ENCODE measurements around the gene ALDH3B1. TPM values are rescaled to one million over a fixed set of nuclear protein-coding genes. Genes with fewer than 3 reads are reported as not detected.
A peak's percentile ranks its signal among the peaks of the same experiment; 100 is the strongest.

Gene ALDH3B1
- total and polyA plus RNA-seq, 2 of the 4 experiments (the other 2 are of a cell fraction): 11.8 to 22.8 TPM

DNA sequence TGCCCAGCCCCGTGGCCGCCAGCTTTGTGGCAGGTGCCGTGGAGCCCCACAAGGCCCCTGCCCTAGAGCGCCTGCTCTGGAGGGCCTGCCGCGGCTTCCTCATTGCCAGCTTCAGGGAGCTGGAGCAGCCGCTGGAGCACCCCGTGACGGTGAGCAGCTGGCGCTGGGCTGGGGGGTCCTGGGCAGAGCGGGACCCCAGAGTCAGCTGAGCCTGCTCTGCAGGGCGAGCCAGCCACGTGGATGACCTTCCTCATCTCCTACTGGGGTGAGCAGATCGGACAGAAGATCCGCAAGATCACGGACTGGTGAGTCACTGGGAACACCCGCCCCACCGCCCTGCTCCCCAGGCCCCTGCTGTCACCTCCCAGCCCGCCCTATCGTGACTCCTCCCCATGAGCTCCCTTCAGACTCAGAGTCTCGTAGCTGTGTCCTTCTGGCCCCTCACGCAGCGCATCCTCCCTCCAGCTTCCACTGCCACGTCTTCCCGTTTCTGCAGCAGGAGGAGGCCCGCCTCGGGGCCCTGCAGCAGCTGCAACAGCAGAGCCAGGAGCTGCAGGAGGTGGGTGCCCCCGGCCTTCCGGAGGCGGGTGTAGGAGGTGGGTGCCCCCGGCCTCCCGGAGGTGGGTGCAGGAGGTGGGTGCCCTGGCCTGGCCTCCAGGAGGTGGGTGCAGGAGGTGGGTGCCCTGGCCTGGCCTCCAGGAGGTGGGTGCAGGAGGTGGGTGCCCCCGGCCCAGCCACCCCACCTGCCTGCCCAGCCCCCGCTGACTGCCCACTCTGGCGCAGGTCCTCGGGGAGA lies 33.4 kb downstream of the ALDH3B1 start:
- Histone ChIP-seq H4K8ac (ENCODE audit: low read depth in 2 of 2, low read length in 2 of 2) (peak overlapping the region in 1 of 2 experiments; percentile 19; a peak in 1 of 4 replicates), H3K23ac (ENCODE audit: low read depth, low read length) (no peak overlapping the region), H4K20me1 (ENCODE audit: insufficient read depth, low read length) (no peaks in the 10 kb centered on the region; the same call in 1 of the 2 replicates), H3K56ac (ENCODE audit: extremely low read depth, insufficient read depth, low read length) (no peak overlapping the region), H3K27me3 (ENCODE audit: control insufficient read depth, insufficient read depth, low read length) (no peaks in the 10 kb centered on the region), H2AK5ac (ENCODE audit: low read depth, low read length) (no peak overlapping the region; the same call in 1 of the 2 replicates), H4K5ac (ENCODE audit: low read depth, low read length) (no peak overlapping the region), H3K14ac (replicated peaks; ENCODE audit: low read depth, low read length) (no peak overlapping the region), H3K4me3 (ENCODE audit: insufficient read depth, low read depth, low read length) (no peak overlapping the region), H3K36me3 (ENCODE audit: control insufficient read depth, insufficient read depth, low read length) (peaks cover 38% of the 10 kb centered on the region), H3K4me2 (ENCODE audit: low read depth, low read length) (no peak overlapping the region), H3K27ac (ENCODE audit: insufficient read depth, low read length) (peak overlapping the region; percentile 25; the same call in 1 of the 2 replicates), H4K91ac (ENCODE audit: insufficient read depth, low read depth, low read length) (no peak overlapping the region), H3K9ac (ENCODE audit: low read depth, low read length) (no peak overlapping the region), H2BK120ac (ENCODE audit: low read depth, low read length) (no peak overlapping the region), H3K79me1 (ENCODE audit: low read depth in 1 of 2, low read length in 2 of 2) (peaks cover 1 to 47% of the 10 kb centered on the region in 2 experiments; a peak in 3 of 4 replicates), H3K9me3 (ENCODE audit: control insufficient read depth, insufficient read depth, low read length) (no peaks in the 10 kb centered on the region), H3K4ac (ENCODE audit: low read depth, low read length) (0 out of 2 replicates have a peak overlapping the region, but pooled peaks have one; percentile 28), H2BK15ac (ENCODE audit: low read depth, low read length) (no peak overlapping the region), H2AK9ac (replicated peaks; ENCODE audit: low read depth, low read length, poor library complexity) (peak overlapping the region; percentile 67), H3K9me1 (ENCODE audit: insufficient read depth, low read length) (no peaks in the 10 kb centered on the region), H2BK20ac (ENCODE audit: low read depth, low read length) (no peak overlapping the region), H2BK5ac (ENCODE audit: low read depth, low read length, poor library complexity, severe bottlenecking) (peak overlapping the region; percentile 53), H3K18ac (ENCODE audit: low read depth, low read length) (no peak overlapping the region), H2AFZ (replicated peaks; ENCODE audit: low read length, poor library complexity) (peak overlapping the region; percentile 23), H3K4me1 (ENCODE audit: control insufficient read depth, insufficient read depth, low read length) (peaks cover 19% of the 10 kb centered on the region)
- ATAC-seq (ENCODE audit: low read depth) (peak; percentile 30), DNase-seq (peak; percentile 66)
- in situ Hi-C loops (cut with MboI; ENCODE audit: low sequenced_read_pairs): no loop called here
- WGBS, 2 experiments (ENCODE audit: extremely low coverage in 2 of 2, insufficient read length in 1 of 2): 90% methylated on average over 10 of the region's 36 CpGs; no CpG with 5 or more reads in 1 of the 2 experiments
- CTCF ChIA-PET: interaction anchor here (1.4 kb wide), 1 partner anchor 9 kb away, joined by 3 read pairs; no protein-coding TSS in a partner anchor
- intact Hi-C loops (cut with micrococcal nuclease): no loop called here
- TF ChIP-seq POLR2A (IDR thresholded peaks at IDR 0.05; ENCODE audit: low read depth, low read length) (no peak), MXI1 (IDR thresholded peaks at IDR 0.05; ENCODE audit: borderline replicate concordance, low read depth, low read length) (no peak), MAZ (IDR thresholded peaks at IDR 0.05; ENCODE audit: borderline replicate concordance, low read depth, low read length) (0 out of 2 replicates have a peak, but pooled peaks have one; percentile 17), CEBPB (IDR thresholded peaks at IDR 0.05; ENCODE audit: low read depth, low read length) (no peak), FOS (IDR thresholded peaks at IDR 0.05; ENCODE audit: low read depth, low read length) (0 out of 2 replicates have a peak, but pooled peaks have one; percentile 14)
- TF ChIP-seq, protein P1, sequence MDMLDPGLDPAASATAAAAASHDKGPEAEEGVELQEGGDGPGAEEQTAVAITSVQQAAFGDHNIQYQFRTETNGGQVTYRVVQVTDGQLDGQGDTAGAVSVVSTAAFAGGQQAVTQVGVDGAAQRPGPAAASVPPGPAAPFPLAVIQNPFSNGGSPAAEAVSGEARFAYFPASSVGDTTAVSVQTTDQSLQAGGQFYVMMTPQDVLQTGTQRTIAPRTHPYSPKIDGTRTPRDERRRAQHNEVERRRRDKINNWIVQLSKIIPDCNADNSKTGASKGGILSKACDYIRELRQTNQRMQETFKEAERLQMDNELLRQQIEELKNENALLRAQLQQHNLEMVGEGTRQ (IDR thresholded peaks at IDR 0.05; ENCODE audit: low read depth, low read length): 0 out of 2 replicates have a peak, but pooled peaks have one; percentile 7
- BruUV-seq (replicated peaks): no TSS peak
- dilution Hi-C loops (cut with HindIII; ENCODE audit: low sequenced_read_pairs, unreplicated experiment): no loop called here
- POLR2A ChIA-PET (ENCODE audit: unreplicated experiment): no interaction called here

All from IMR-90 (cell line).